Eye (tissue), 1 donor: Measurements from ENCODE around the gene POMT2.
"Not testable (repeated sequence)": the region's sequence is repeated elsewhere in the genome, so short reads cannot be mapped to it uniquely, and the experiment has no call there.

Experiments
- DNase-seq: peaks from one replicate; pipeline ENCODE4 v3.0.0-alpha.2; 2015

POMT2 gene

GRCh38 chr14:77323571-77323970, 2.9 kb upstream of the POMT2 start:
- no peak for DNase-seq

- no peak for DNase-seq
Measured at GRCh38 chr14:77322951-77323350, 2.3 kb upstream of the POMT2 start.

- no peak for DNase-seq
Measured at GRCh38 chr14:77322250-77322902, 1.7 kb upstream of the POMT2 start.

GRCh38 chr14:77319422-77319821, 1.3 kb downstream of the POMT2 start:
- peak; percentile 61 for DNase-seq

GRCh38 chr14:77318756-77319155, 1.9 kb downstream of the POMT2 start:
- not testable (repeated sequence) for DNase-seq

GRCh38 chr14:77318006-77318553, 2.6 kb downstream of the POMT2 start:
- DNase-seq: peak; percentile 42

- no peak for DNase-seq
Measured at GRCh38 chr14:77316872-77317301, 3.8 kb downstream of the POMT2 start.

- DNase-seq: no peak
Measured at GRCh38 chr14:77316195-77316505, 4.5 kb downstream of the POMT2 start.

GRCh38 chr14:77314539-77315457, 5.9 kb downstream of the POMT2 start:
- no peak for DNase-seq

GRCh38 chr14:77314043-77314442, 6.6 kb downstream of the POMT2 start:
- DNase-seq: no peak

- no peak for DNase-seq
Measured at GRCh38 chr14:77313371-77313770, 7.3 kb downstream of the POMT2 start.

GRCh38 chr14:77311217-77311616, 9.5 kb downstream of the POMT2 start:
- DNase-seq: no peak

- DNase-seq: no peak
Measured at GRCh38 chr14:77310026-77310425, 10.7 kb downstream of the POMT2 start.

- no peak for DNase-seq
Measured at GRCh38 chr14:77309131-77309530, 11.6 kb downstream of the POMT2 start.

- peak; percentile 35 for DNase-seq
Measured at GRCh38 chr14:77306851-77307496, 13.7 kb downstream of the POMT2 start.

GRCh38 chr14:77306416-77306815, 14.3 kb downstream of the POMT2 start:
- DNase-seq: peak; percentile 33

GRCh38 chr14:77305696-77306095, 15.0 kb downstream of the POMT2 start:
- DNase-seq: no peak

- no peak for DNase-seq
Measured at GRCh38 chr14:77303417-77304156, 17.1 kb downstream of the POMT2 start.

GRCh38 chr14:77302926-77303325, 17.8 kb downstream of the POMT2 start:
- no peak for DNase-seq

GRCh38 chr14:77301103-77301502, 19.6 kb downstream of the POMT2 start:
- peak; percentile 90 for DNase-seq

- DNase-seq: no peak
Measured at GRCh38 chr14:77299771-77300170, 20.9 kb downstream of the POMT2 start.

GRCh38 chr14:77296906-77297305, 23.8 kb downstream of the POMT2 start:
- no peak for DNase-seq

- DNase-seq: no peak
Measured at GRCh38 chr14:77296155-77296554, 24.5 kb downstream of the POMT2 start.
